T-helper 17 cell (primary cell): ENCODE results near the gene ARL13B. TPM values are rescaled to one million over a fixed set of nuclear protein-coding genes. Genes with fewer than 3 reads are reported as not detected.

Experiments used
- ATAC-seq: fragments of 150-1000 bp; cut with Tn5 transposase; 2 replicates; pipeline ENCODE4 v1.10.0; 2021; ENCODE audit warnings: mild to moderate bottlenecking, moderate library complexity
- DNase-seq, 3 donors: peaks; one replicate each; pipeline versions ENCODE4 v3.0.0 to v3.0.0-alpha.2; 2020 to 2021
- H3K9me3 ChIP-seq: one replicate; pipeline ENCODE4 v1.7.0; 2013; ENCODE audit warnings: low read length, mild to moderate bottlenecking; ENCODE audit not compliant: control insufficient read depth, poor library complexity, severe bottlenecking
- H3K27ac Mint-ChIP-seq: one replicate; pipeline ENCODE4 v1.8.0; 2022; ENCODE audit warnings: mild to moderate bottlenecking, moderate library complexity, mixed read lengths
- H3K27me3 Mint-ChIP-seq: one replicate; pipeline ENCODE4 v1.8.0; 2022; ENCODE audit warnings: mixed read lengths
- H3K36me3 Mint-ChIP-seq: one replicate; pipeline ENCODE4 v1.8.0; 2022; ENCODE audit warnings: low read depth, mixed read lengths
- H3K4me1 Mint-ChIP-seq: one replicate; pipeline ENCODE4 v1.8.0; 2022; ENCODE audit warnings: mild to moderate bottlenecking, mixed read lengths
- H3K4me3 Mint-ChIP-seq: one replicate; pipeline ENCODE4 v1.8.0; 2022; ENCODE audit warnings: mild to moderate bottlenecking, moderate library complexity, mixed read lengths
- total RNA-seq, 4 donors: library from RNA in 2 of 4; stranded (reverse) in 2 of 4; gene quantifications; one replicate each; pipeline ENCODE4 v1.2.3 and lab custom pipeline; 2022 to 2026

Gene ARL13B
- total RNA-seq, 2 donors from 2014 or later: 5.9 to 11.0 TPM

DNA sequence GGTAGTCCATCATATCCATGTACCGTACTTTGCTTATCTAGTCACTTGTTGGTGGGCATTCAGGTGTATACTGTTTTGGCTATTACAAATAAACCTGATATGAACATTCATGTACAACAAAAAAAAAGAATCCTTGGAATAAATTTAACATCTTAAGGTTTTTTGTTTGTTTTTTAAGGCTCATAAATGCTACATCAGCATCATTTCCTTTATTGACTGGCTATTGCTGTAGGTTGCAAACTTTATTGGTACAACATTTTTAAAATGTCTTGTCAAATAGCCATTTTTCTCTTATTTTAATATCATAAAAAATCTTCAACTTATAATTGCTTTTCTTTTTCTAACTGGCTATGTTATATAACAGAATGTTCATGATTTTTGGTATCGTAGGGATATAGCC, 66.6 kb downstream of the ARL13B start:
- ATAC-seq (no peak), DNase-seq (no peak)
- Mint-ChIP-seq H3K36me3 (peaks cover 2% of the 10 kb centered on the region), H3K27me3 (no peaks in the 10 kb centered on the region), H3K27ac (no peak overlapping the region), H3K4me3 (no peak overlapping the region), H3K4me1 (no peaks in the 10 kb centered on the region)
- H3K9me3 ChIP-seq: no peaks in the 10 kb centered on the region

DNA sequence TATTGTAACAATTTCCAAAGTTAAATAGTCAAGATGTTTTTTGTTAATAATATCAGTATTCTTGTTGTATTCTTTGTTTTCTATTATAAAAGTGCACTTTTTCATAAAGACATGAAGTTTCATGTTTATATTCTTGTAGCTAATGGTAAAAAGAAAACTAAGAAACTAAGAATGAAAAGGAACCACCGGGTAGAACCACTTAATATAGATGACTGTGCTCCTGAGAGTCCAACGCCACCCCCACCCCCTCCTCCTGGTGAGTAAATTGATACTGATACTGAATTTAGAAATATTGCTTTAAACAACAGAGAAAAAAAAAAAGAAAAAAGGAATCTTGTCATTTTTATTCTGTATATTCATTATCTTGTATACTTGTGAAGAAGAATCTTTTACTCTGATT, 69.3 kb downstream of the ARL13B start:
- no peaks in the 10 kb centered on the region for H3K9me3 ChIP-seq
- no peak overlapping the region for H3K4me3 Mint-ChIP-seq
- no peak for ATAC-seq

DNA sequence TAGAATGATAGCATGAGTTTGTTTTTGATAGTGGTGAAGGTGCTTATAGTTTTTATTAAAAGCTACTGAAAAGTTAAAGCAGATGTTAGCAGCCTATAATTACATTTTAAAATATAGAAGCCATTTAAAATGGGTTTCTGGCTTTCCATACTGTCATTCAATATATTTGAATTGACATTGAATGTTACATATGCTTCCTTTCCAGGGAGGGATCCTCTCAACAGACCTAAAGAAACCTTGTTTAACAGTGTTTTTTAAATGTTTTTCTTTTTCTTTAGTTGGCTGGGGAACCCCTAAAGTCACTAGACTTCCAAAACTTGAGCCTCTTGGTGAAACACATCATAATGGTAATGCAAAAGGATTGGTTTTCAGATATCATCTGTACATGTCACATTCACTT, 70.6 kb downstream of the ARL13B start:
- H3K27me3 Mint-ChIP-seq: no peaks in the 10 kb centered on the region
- H3K27ac Mint-ChIP-seq: no peak overlapping the region
- no peak for ATAC-seq
- no peak for DNase-seq
- H3K9me3 ChIP-seq: no peaks in the 10 kb centered on the region
- no peaks in the 10 kb centered on the region for H3K4me1 Mint-ChIP-seq
- no peak overlapping the region for H3K4me3 Mint-ChIP-seq
- H3K36me3 Mint-ChIP-seq: no peaks in the 10 kb centered on the region

More for the DNA sequence above, 69.3 kb downstream of the ARL13B start:
- Mint-ChIP-seq H3K27ac (no peak overlapping the region), H3K36me3 (no peaks in the 10 kb centered on the region), H3K4me1 (no peaks in the 10 kb centered on the region), H3K27me3 (no peaks in the 10 kb centered on the region)
- DNase-seq: no peak

DNA sequence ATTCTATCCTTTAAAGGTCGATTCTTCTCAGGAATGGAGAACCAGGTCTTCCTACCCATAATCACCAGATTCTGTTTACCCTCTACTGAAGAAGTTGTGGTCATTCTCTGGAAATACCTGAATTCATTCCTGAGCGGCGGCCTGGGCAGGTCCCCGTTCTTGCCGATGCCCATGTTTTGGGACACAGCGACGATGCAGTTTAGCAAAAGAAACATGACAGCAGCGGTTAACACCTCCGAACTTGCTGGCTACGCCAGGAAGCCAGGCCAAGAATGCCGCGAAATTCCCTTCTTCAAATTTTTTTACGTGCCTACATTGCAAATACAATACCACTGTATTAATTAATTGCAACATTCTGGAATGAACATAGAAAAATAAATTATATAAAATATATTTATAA, 81.3 kb downstream of the ARL13B start:
- Mint-ChIP-seq H3K4me1 (peaks cover 20% of the 10 kb centered on the region), H3K36me3 (no peaks in the 10 kb centered on the region), H3K27me3 (no peaks in the 10 kb centered on the region), H3K27ac (no peak overlapping the region), H3K4me3 (no peak overlapping the region)
- no peaks in the 10 kb centered on the region for H3K9me3 ChIP-seq
- ATAC-seq (no peak), DNase-seq (no peak)

DNA sequence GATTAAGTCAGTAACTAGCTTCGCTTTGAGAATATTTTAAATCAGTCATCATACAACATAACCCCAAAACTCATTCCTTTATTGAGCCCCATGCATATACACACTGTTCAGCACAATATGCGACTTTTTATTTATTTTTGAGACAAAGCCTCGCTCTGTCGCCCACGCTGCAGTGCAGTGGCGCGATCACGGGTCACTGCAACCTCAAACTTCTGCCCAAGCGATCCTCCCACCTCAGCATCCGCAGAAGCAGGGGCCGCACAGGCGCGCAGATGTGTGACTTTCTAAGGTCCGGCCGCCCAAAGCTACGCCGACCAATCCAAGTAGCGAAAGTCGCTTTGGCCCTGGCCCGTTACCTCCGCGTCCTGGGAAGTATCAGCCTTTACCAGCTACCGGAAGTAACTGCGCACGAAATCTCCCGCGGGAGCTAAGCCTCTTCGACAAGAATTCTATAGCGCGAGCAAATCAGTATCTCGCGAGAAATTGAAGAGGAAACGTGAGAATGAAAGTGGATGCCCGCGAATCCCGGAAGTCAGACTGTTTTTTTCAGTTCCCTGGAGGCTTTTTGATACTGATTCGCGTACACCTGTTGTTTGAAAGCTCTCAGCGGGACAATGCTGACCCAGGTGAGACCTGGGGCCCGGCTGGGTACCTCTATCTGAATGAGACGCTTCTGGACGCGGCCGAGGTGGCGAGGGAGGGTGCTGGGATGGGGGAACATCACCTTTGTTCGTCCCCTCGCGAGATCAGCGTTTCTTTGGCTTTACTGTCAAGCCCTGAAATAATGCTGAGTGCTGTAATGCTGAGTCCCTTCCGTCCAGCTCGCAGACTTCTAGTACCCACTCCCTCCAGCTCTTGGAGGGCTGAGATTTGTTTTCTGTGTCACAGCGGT, 82.8 kb downstream of the ARL13B start, which contains the start of the genes DHFR2 and NSUN3:
Gene DHFR2, minus strand, starts transcription at position 404 of the 892 bp plus-strand sequence. CDS start 1,405 bp downstream, outside the sequence.
Gene NSUN3, plus strand, starts transcription at position 549 of the 892 bp plus-strand sequence. Its CDS starts 66 bp downstream, at position 615.
- peaks cover 6% of the 10 kb centered on the region for H3K36me3 Mint-ChIP-seq
- peaks cover 27% of the 10 kb centered on the region for H3K4me1 Mint-ChIP-seq

DNA sequence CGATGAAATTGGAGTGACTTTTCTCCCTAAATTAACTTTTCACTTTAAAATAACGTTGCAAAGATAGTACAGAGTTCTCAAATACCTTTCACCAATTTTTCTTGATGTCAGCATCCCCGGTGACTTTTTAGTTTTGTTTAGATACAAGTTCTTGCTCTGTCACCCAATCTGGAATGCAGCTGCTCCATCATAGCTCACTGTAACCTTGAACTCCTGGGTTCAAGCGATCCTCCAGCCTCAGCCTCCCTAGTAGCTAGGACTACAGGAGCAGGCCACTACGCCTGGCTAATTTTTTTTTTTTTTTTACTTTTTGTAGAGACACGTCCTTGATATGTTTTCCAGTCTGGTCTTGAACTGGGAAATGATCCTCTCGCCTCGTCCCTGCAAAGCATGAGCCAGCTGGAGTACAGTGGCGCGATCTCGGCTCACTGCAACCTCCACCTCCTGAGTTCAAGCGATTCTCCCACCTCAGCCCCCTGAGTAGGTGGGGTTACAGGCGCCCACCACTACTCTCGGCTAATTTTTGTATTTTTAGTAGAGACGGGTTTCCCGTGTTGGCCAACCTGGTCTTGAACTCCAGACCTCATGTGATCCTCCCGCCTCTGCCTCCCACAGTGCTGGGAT, 83.7 kb downstream of the ARL13B start:
- DNase-seq: no peak
- Mint-ChIP-seq H3K36me3 (peaks cover 8% of the 10 kb centered on the region), H3K4me1 (peaks cover 27% of the 10 kb centered on the region)

More for the DNA sequence above, 82.8 kb downstream of the ARL13B start, which contains the start of the genes DHFR2 and NSUN3:
- Mint-ChIP-seq H3K27ac (peak within 1 kb of the TSS; percentile 100), H3K4me3 (peak within 1 kb of the TSS; percentile 97), H3K27me3 (no peaks in the 10 kb centered on the region)
- peak; percentile 59 to 73 (median 62) for DNase-seq
- H3K9me3 ChIP-seq: no peaks in the 10 kb centered on the region
- ATAC-seq: peak; percentile 87

DNA sequence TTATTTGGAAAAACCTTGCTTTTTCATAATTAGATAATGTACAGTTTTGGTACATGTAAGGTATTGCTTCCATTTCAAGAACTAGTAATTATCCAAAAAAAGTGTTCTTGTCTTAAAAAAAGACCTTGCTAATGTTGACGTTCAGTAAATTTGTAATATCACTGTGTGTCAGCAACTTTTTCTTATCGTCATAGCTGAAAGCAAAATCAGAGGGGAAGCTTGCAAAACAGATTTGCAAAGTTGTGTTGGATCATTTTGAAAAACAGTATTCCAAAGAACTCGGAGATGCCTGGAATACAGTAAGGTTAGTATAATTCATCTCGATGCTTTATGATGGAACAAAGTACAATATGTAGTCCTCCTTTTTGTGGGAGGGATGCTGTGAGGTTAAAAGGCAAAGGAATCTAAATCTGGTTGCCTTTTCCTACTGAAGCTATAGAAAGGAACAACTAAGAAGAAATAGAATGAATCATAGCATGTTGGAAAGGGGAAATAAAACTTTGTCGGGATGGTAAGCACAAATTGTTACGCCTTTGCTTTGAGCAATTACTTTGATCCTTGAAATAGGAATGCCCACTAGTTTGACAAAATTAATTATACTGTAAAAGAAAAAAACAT, 84.4 kb downstream of the ARL13B start:
- Mint-ChIP-seq H3K27me3 (no peaks in the 10 kb centered on the region), H3K27ac (peak overlapping the region; percentile 100), H3K4me1 (peaks cover 32% of the 10 kb centered on the region), H3K36me3 (peaks cover 8% of the 10 kb centered on the region), H3K4me3 (peak overlapping the region; percentile 97)
- no peak for DNase-seq
- ATAC-seq: no peak
- no peaks in the 10 kb centered on the region for H3K9me3 ChIP-seq

More for the DNA sequence above, 83.7 kb downstream of the ARL13B start:
- peak overlapping the region; percentile 100 for H3K27ac Mint-ChIP-seq
- H3K9me3 ChIP-seq: no peaks in the 10 kb centered on the region
- no peak for ATAC-seq
- H3K4me3 Mint-ChIP-seq: peak overlapping the region; percentile 97
- H3K27me3 Mint-ChIP-seq: no peaks in the 10 kb centered on the region

DNA sequence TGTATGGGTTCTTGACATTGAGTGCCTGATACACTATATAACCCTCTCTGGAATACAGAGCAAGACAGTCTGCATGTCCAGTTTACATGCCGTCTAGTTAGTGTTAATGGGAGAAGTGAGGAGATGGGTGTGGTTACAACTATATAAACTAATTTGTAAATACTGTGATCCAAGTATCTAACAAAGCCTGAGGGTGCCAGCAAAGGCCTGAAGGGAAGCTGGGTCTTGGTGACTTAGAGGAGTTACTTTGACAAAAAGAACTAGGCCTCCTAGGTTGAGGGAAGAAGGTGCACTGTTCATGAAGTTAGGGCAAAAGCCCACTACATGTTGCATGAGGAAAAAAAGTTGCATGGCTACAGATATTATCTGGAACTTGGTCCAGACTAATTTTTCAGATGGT, 85.2 kb downstream of the ARL13B start:
- Mint-ChIP-seq H3K27ac (peak overlapping the region; percentile 100), H3K4me3 (no peak overlapping the region), H3K36me3 (peaks cover 8% of the 10 kb centered on the region), H3K4me1 (peaks cover 35% of the 10 kb centered on the region), H3K27me3 (no peaks in the 10 kb centered on the region)
- ATAC-seq (no peak), DNase-seq (no peak)
- H3K9me3 ChIP-seq: no peaks in the 10 kb centered on the region

DNA sequence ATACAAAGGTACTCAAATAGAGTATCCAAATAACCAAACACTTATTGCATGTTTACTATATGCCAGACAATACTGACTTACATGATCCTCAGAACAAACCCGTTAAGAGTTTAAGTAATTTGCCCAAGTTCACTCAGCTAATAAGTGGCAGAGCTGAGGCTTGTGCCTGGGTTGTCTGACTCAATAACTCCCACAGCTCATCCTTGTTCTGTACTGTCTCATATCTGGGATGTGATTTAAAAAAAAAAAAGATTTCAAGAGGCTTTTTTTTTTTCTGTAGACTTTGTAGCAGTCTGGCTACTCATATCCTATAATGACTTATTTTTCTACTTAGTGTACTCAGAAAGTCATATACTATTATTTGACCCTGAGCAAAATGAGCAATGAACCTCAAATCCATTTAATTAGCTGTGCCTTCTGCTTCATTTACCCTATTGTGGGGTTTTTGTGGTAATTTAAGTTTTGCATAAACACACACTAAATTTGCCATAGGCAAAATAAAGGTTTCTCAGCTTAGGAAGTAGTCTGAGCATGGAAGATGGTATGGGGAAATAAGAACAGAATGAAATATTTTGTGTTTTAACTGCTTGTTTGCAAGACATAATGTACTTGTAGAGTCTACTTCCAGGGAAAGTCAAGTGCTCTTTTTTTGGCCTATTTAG, 86.0 kb downstream of the ARL13B start:
- H3K27ac Mint-ChIP-seq: peak overlapping the region; percentile 56
- peaks cover 8% of the 10 kb centered on the region for H3K36me3 Mint-ChIP-seq
- DNase-seq (no peak), ATAC-seq (no peak)
- H3K9me3 ChIP-seq: no peaks in the 10 kb centered on the region
- H3K4me3 Mint-ChIP-seq: no peak overlapping the region
- peaks cover 36% of the 10 kb centered on the region for H3K4me1 Mint-ChIP-seq
- no peaks in the 10 kb centered on the region for H3K27me3 Mint-ChIP-seq

DNA sequence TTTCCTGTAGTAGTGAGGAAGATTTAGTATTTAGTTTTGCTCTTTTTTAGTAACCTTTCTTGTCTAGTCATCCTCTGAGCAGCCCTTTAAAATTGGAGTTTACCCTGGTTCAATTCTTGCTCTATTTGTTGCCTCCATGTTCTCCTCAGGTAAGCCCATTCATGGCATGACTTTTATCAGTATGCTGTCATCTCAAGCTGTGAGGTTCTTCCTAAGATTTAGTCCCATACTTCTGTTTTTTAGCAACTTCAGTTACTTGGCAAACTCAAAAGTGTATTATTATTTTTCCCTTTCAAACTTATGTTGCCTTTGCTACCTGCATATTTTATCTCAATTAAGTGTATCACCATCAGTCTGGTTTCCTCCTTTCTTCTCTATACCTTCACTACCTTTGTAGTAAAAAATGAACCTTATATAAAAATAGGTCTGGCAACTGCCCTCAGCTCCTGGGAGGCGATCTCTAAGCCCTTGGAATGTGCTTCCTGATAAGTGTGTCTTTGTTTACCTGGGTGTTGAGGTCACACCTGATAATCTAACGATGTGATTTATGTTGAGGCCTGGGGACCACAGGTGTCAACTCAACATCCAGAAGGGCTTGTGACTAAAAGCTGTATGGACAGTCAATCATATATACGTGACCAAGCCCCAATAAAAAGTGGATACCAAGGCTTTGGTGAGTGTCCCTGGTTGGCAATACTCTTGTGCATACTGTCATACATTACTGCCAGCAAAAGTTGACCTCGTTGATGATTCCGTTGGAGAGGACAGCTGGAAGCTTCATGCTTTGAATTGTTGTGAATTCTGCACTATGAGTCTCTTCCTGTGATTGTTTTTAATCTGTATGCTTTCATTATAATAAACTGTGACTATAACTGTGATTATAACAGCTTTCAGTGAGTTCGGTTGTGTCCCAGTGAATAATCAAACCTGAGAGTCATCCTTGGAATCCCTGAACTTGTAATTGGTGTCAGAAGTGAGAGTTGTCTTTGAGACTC, 86.8 kb downstream of the ARL13B start:
- Mint-ChIP-seq H3K4me1 (peaks cover 40% of the 10 kb centered on the region), H3K4me3 (peak overlapping the region; percentile 19), H3K36me3 (peaks cover 8% of the 10 kb centered on the region), H3K27ac (peak overlapping the region; percentile 56), H3K27me3 (no peaks in the 10 kb centered on the region)
- no peaks in the 10 kb centered on the region for H3K9me3 ChIP-seq
- DNase-seq (no peak), ATAC-seq (no peak)

DNA sequence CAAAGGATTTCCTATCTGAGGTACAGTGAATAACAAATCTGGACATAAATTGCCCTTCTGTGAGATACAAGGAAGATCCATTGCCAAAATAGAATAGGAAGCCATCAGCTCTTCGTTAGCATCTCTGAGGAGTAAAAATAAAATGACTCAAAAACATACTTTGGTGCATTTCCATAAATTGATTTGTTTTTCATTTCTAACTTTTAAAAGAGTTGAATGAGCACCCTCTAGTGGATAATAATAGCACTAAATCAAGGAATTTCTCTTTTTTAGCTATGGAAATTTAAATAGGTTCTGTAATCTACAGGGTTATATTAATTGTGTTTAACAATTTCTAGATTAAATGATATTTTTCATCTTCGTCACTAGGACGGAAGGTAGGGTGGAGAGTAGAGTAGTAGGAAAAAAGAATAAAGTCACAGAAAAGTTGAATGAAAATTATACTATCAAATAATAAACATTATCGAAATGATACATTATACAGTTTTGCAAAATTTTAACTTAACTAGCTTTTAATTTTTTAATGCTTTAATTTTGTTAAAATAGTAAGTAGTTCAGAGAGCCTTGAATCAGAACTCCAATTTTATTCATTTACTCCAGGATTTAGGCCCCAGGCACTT, 89.3 kb downstream of the ARL13B start:
- Mint-ChIP-seq H3K36me3 (peaks cover 10% of the 10 kb centered on the region), H3K4me3 (no peak overlapping the region), H3K27me3 (no peaks in the 10 kb centered on the region), H3K4me1 (peaks cover 48% of the 10 kb centered on the region), H3K27ac (peak overlapping the region; percentile 32)
- H3K9me3 ChIP-seq: no peaks in the 10 kb centered on the region
- DNase-seq (no peak), ATAC-seq (no peak)
